GM04504 (cell line): ENCODE data around the gene DPY19L3.
"Not testable (repeated sequence)": the region's sequence is repeated elsewhere in the genome, so short reads cannot be mapped to it uniquely, and the experiment has no call there.

Experiments
- DNase-seq: peaks from one replicate; pipeline ENCODE4 v3.0.0-alpha.2; 2012; ENCODE audit warnings: low read depth

The DPY19L3 gene

DNA sequence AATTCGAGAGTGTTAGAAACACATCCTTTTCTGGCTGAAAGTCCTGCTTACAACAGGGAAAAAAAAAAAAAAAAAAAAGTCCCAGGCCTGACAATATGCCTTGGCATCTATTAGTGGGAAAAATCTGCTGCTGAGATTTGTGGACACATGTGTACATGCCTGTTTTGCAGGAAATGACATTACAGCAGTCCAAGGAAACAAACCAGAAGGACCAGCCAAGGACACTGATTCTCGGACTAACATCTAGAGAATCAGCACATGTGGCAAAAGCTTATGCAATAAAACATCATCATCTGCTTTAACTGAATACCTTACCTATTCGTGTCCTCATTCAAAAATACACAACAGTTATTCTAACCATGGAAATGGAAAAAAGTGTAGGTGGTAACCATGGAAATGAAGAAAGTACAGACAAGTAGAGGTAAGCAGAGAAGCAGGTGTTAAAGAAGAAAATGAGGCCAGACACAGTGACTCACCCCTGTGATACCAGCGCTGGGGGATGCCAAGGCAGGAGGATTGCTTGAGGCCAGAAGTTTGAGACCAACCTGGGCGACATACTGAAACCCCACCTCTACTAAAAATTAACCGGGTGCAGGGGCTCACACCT is 9.4 kb upstream of the DPY19L3 start:
- DNase-seq, result no peak

DNA sequence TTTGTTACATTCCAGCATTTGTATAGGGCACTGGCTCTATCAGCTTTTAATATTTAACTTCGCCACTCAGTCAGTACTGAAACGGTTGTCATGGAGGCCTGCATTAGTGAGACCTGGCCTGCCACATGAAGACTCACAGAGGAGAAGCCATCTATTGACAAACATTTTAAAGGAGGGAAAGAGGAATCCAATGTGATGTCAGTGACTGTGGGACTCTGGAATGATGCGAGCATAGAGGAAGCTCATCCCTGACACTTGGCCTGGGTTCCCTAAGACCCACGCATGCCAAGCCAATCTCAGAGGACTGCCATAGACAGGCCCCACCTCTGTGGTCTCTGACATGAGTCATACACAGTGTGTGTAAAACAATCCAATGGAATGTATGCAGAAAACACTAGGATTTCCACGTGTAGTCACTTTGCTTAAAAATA is 7.9 kb upstream of the DPY19L3 start:
- DNase-seq, result peak; percentile 71

DNA sequence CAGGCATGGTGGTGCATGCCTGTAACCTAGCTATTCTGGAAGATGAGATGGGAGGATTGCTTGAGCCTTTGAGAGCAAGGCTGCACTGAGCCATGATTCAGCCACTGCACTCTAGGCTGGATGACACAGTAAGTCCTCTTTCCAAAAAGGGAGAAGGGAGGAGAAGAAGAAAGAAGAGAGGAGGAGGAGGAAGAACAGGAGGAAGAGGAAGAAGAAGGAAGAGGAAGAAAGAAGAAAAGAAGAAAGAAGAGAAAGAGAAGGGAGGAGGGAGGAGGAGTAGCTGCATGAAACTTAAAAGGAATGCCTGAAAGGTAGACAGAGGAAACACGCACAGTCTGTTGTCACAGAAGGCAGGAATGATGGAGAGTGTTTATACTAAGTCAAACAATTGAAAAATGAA is 3.6 kb upstream of the DPY19L3 start:
- DNase-seq, result no peak

DNA sequence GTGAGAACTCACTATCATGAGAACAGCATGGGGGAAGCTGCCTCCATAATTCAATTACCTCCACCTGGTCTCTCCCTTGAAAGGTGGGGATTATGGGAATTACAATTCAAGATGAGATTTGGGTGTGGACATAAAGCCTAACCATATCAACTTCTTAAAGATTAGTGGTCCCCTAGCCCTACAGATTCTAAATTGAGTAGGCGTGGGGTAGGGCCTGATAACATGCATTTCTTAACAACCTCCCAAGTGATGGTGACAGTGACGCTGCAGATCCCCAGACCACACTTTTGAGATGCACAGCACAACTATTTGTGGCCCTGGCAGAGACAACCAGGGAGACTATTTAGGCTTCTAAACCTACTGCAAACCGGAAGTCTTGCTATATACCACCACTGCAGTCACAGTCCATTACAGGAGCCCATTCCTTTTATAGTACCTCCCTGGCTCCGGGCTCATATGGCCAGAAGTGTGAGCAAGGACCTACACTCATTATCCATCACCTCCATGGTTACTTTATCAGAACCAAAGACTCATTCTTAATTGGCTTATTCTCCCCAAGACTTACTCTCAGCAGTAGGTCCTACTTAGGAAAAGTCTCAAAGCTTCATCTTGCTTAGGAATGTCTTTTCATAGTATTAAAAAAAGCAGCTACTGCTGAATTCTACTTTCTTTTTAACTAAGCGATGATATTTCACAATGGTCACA is 2.1 kb upstream of the DPY19L3 start:
- DNase-seq, result no peak

DNA sequence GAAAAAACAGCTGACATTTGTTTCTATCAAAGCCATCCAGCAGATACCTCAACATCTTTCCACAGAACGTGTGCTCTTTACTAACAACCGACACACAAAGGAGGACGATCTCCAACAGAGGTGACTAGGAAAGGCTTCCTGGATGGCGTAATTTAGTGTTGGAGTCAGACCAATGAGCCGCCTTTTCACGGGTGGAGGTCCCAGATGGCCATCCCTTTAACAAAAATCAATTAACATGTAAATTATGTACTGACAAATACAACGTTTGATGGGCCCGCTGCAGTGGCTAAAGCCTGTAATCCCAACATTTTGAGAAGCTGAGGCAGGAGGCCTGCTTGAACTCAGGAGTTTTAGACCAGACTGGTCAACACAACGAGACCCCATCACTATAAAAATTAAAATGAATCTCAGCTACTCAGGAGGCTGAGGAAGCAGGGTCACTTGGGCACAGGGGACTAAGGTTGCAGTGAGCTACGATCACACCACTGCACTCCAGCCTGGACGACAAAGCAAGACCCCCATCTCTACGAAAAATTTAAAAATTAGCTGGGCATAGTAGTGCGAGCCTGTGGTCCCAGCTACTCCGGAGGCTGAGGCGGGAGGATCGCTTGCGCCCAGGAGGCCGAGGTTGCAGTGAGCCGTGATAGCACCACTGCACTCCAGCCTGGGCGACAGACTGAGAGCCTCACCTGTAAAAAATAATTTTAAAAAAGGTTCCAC is 1.2 kb upstream of the DPY19L3 start:
- no peak for DNase-seq

DNA sequence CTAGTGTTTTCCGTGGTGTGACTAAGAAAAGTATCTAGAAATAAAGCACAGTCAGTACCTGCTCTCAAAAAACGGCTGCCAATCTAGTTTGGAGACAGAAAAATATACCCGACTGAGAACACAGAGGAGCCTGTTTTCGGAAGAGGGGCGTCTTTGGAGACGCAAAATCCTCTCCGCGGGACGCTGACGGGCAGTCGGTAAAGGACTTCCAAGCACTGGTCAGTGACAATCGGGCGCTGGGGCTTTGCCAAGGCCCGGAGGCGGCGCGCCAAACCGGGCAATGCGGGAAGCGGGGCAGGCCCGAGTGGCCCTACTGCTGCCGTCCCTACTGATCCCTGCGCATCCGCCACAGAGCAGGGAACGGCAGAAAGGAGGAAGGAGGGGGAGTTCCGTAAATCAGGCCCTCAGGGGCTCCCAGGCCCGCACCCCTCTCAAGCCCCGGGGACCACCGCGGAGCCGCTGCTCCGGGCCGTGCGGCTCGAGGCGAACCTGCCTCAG is 588 bp upstream of the DPY19L3 start:
- peak; percentile 24 for DNase-seq

DNA sequence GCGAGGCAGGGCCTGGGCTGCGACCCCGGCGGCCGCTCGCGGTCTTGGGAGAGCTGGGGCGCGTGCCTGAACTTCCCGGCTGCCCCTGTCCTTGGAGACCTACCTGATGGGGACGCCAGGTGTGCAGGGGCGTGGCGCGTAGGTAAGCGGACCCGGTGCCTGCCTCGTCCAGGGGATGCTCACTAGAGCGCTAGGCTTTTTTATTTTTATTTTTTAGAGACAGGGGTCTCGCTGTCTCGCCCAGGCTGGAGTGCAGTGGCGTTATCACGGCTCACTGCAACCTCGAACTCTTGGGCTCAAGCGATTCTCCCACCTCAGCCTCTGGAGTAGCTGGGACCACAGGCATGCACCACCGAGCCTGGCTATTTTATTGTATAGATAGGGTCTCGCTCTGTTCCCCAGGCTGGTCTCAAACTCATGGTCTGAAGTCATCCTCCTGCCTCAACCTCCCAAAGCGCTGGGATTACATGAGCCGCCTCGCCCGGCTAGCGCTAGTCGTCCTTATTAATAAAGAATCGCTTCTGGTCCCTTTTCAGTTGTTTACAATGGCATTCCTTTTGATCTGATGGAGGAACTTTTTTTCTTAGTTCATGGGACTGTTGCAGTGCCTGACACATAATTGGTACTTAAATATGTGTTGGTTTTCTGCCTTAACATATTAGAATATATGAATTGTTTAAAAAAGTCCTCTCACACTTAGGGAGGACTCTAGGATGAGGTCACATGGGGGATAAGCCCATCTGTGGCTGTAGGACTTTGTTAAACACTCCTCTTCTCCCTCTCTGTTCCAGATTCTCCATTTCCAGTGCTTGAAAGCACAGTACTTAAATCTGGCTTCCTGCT is 812 bp downstream of the DPY19L3 start:
- no peak for DNase-seq

DNA sequence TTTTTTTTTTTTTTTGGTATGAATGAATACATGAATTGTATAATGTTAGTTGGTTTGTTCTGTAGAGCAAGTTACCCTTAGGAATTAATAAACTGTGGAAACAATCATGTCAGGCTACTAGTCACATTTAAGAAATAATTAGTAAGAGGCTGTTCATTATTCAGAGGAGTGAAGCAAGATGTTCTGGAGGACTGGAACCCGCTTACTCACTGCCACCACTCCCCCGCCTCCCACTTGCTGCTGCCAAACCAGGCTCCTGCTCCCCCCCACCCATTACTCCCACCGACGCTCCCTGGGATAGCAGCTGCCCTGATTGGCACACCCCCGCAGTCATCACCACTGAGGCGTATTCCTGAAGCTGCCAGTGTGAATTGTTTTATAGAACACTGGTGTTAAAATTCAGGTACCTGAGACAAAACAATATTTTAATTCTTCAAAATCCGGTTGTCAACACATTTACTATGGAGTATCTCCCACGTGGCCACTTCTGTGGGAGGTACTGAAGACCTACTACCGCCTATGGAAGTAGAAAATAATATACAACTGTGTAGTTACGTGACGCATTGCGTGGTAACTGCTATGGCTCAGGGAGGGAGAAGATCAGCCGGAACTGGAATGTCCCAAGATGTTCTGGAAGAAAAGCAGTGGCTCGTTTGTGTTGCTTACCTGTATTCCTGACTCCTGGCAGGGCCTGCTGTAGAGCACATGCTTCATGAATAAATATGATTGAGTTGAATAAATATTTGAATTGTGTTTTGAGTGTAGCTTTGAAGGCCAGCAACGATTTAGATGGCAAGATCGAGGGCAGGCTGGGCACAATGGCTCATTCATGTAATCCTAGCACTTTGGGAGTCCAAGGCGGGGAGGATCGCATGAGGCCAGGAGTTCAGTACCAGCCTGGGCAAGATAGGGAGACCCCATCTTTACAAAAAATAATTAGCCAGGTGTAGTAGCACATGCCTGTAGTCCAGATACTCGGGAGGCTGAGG is 1.7 kb downstream of the DPY19L3 start:
- no peak for DNase-seq

DNA sequence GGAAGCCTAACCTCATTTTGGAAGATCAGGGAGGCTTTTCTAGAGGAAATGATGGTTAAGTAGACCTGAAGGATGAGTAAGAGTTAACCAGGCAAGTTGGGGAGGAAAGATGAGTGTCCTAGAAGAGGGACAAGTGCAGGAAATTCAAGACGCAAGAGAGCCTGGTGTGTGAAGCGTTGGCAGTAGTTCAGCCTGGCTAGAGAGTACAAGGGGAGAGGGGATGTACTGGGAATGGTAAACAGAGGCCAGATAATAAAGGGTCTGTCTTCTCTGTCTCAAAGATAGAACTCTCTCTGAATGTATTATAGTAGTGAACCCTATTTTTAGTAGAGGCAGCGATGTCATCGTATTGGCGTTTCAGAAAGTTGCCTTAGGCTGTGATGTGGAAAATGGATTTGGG is 9.7 kb downstream of the DPY19L3 start:
- DNase-seq, result no peak

DNA sequence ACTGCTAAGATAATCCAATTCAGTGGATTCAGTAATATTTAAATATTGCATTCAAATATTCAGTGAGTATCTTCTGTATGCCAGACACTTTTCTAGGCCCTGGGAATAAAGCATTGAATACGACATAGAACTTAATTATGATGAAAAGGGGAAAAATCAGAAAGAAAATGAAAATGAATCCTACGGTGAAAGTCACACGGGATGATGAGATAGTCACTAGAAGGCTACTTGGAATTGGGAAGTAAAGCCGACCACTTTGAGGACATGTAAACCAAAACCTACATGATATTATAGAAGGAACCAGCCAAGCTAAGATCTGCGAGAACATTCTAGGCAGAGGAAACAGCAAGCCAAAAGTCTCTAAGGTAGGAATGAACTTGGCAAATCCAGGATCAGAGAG is 10.1 kb downstream of the DPY19L3 start:
- DNase-seq, result no peak

DNA sequence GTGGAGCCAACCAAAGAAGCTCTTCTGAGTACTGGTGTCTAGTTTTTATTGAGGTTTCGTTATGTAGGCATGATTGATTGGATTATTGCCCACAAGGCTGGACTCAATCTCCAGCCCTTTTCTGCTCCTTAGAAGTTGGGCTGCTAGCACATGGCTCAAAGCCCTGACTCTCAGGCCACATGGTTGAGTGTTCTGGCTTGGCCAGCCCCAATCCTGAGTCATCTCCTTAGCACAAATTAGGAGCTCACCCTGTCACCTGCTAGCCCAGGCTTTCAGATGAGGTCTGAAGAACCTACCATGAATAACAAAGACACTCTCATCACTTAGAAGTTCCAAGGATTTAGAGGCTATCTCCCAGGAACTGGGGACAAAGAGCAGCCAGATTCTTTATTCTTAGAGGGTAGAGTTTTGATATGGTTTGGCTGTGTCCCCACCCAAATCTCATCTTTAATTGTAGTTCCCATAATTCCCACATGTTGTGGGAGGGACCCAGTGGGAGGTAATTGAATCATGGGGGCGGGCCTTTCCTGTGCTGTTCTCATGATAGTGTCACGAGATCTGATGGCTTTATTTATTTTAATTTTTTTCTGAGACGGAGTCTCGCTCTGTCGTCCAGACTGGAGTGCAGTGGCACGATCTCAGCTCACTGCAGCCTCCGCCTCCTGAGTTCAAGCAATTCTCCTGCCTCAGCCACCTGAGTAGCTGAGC is 11.3 kb downstream of the DPY19L3 start:
- DNase-seq, result peak; percentile 24

DNA sequence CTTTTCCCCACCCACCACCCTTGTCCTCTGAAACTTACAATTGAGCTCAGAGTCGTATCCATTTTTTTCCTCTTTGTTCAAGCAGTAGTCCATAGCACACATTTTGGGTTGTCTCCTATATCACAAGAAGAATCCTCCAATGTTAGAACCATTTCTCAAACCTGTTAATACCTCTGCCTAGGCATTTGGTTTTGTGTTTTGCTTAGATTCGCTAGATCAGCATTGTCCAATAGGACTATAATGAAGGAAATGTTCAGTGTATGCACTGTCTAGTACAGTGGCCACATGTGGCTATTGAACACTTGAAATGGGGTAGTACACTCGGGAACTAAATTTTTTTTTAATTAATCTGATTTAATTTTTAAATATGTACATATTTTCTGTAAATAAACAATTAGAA is 12.6 kb downstream of the DPY19L3 start:
- DNase-seq, result no peak

DNA sequence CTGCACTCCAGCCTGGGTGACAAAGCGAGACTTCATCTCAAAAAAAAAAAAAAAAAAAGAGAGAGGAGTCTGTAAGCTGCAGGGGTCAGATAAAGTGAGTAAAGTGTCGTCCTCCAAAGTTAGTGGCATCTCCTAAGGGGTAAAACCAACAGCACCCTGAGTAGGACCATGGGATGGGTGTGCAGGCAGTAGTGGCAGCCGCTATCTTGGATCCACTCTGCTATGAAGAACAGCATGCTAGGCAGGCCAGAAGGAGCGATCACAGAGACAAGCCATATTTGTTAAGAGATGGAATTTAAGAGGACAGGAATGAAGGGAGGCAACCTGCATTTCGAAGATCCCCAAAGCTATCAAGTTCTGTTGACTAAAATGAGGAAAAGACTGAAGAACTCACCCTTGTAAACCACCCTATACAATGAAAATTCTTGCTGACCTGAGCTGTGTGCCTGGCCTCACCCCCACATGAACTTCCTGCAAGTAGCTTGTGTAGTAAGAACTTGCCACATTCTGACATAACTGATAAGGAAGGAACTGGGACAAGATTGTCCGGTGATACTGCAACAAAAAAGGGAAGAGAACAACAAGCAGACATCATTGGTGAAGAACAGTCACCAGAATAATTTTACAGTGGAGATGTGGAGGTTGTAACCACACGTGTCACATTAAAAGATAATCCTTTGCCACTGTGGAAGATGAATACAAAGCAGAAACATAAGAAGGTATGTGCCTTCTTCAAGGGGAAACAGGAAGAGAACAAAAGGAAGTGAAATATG is 16.2 kb downstream of the DPY19L3 start:
- no peak for DNase-seq

DNA sequence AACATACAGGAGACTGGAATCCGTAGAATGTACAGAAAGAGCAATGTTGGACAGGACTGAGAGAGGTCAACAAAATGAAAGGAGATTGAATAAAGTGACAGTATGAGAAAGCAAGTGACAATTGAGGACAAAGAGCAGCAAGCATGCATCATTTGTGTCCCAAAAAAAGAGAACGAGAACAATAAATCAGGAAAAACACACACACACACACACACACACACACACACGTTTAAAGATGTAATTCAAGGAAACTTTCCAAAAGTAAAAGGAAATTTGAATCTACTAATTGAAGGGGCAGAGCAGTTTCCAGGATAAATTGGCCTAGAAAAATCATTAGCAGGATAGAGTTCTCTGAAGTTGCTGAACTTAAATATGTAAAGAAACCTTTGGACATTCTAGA is 16.9 kb downstream of the DPY19L3 start:
- no peak for DNase-seq

DNA sequence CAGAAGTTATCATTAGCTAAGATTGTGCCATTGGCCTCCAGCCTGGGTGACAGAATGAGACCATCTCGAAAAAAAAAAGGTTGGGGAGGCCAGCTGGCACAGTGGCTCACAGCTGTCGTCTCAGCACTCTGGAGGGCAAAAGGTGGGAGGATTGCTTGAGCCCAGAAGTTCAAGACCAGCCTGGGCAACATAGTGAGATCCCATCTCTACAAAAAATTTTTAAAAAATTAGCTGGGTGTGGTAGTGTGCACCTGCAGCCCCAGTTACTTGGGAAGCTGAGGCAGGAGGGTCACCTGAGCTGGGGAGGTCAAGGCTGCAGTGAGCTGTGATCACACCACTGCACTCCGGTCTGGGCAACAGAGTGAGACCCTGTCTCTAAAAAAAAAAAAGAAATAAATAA is 18.4 kb downstream of the DPY19L3 start:
- not testable (repeated sequence) for DNase-seq

DNA sequence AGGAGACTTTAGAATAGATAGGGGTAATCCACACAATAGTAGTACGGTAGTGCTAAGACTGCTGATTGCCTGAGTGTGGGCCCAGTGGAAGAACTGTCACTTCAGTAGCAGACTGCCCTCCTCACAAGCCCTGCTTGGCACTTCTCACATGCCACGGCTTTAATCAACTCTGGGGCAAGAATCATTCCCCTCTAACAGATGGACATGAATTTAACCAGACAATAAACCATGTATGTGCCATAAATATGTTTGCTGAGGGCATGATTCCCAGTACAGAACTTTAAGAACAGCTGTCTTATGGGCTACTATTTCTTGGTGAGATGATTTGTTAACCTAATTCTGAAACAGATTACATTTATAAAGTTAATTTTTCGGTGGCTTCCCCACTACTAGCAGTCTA is 22.0 kb downstream of the DPY19L3 start:
- no peak for DNase-seq

DNA sequence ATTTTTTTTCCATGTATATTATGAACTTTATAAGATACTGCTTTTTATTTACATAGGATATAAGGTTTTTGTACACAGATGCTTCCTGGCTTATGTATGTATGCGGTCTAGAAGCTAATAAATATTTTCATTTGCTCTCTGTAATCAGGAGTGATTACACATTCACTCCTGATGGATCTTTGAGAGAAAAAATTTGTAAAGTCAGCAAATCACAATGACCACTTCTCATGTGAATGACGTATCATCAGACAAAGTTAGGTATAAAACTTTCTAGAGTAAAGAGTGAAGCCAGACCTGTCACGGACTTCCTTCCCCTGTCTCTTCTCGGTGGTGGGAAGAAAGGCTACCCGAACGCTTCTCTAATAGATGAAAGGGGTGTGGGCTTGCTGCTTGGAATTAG is 31.1 kb downstream of the DPY19L3 start:
- DNase-seq, result no peak

DNA sequence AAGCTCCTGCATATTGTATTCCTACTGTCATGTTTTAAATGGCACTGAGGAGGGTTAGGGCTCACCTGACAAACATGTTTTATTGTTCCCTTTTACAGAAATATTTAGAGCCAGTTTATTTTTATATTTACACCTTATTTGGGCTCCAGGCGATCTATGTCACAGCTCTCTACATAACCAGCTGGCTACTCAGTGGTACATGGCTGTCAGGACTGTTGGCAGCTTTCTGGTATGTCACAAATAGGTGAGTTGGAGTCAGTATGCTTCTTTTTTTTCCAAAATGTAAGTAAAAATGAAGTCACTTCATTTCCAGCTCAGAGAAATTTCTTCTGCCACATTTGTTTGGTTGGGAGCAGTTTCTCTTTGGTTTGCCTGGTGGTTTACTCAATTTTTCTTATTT is 31.5 kb downstream of the DPY19L3 start:
- DNase-seq, result no peak

DNA sequence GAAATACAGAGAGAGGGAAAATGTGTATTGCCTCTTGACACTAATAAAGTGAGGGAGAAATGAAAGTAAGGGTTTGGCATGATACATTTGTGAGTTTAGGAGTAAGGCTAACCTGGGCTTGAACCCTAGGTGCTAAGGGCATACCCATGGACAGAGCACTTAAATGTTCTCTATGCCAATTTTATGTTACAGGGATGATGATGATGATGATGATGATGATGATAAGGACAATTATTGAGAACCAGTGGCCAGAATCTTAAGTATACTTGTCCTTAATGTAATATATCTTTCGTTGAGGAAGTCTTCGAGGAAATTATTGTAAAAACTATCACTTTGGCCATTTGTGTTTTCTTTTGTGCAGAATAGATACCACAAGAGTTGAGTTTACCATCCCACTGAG is 33.2 kb downstream of the DPY19L3 start:
- no peak for DNase-seq

DNA sequence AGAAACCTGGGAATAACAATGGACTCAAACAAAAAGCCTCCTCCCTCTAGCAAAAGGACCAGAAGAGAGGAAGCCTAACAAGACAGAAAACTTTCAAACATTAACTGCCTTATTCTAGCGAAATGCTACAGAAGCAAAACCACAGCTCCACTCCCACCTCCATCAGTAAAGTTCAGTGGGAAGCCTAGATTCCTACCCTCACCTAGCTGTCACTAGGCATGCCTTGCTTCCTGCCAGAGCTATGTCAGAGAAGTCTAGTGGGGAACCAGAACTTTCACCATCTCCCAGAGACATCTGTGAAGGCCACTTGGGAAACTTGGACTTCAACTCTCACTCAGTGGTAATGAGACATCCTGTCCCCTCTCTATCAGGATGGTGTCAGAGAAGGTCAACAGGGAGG is 37.1 kb downstream of the DPY19L3 start:
- no peak for DNase-seq
